ENCODE results near the gene CYB5B.

DNA sequence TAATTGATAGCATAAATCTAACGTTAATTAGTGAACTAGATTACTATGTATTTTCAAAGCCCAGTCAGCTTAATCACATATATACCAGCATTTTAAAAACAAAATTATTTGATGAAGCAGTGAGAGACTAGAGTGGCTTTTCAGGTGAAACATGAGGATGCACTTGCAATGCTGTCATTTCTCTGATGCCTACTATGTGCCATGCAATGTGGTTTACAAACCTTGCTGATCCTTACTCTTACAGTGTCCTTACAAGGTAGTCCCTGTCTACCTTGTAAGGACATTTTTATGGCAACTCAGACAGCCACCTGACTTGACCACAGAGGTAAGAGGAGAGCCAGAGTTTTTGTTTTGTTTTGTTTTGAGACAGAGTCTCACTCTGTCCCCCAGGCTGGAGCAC, 42.7 kb downstream of the CYB5B start:
- TF ChIP-seq, protein P1, sequence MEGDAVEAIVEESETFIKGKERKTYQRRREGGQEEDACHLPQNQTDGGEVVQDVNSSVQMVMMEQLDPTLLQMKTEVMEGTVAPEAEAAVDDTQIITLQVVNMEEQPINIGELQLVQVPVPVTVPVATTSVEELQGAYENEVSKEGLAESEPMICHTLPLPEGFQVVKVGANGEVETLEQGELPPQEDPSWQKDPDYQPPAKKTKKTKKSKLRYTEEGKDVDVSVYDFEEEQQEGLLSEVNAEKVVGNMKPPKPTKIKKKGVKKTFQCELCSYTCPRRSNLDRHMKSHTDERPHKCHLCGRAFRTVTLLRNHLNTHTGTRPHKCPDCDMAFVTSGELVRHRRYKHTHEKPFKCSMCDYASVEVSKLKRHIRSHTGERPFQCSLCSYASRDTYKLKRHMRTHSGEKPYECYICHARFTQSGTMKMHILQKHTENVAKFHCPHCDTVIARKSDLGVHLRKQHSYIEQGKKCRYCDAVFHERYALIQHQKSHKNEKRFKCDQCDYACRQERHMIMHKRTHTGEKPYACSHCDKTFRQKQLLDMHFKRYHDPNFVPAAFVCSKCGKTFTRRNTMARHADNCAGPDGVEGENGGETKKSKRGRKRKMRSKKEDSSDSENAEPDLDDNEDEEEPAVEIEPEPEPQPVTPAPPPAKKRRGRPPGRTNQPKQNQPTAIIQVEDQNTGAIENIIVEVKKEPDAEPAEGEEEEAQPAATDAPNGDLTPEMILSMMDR (IDR thresholded peaks at IDR 0.05; ENCODE audit: low read depth, low read length) = no peak
- no peak for TF ChIP-seq EZH2phosphoT487 (IDR thresholded peaks at IDR 0.05; ENCODE audit: low read depth)
